Measurements from ENCODE around the gene ZCCHC14. TPM values are rescaled to one million over a fixed set of nuclear protein-coding genes. Genes with fewer than 3 reads are reported as not detected.

ZCCHC14 gene
- total and polyA plus RNA-seq, 10 of the 15 experiments (the other 5 are each of a cell fraction or from before 2014, with no cell fraction given), result 0.02 to 0.26 (median 0.05) TPM; not detected in 3

- Histone ChIP-seq H3K4me1 (ENCODE audit: control insufficient read depth, insufficient read depth, low read length) (peaks cover 11% of the 10 kb centered on the region), H3K79me2 (ENCODE audit: control insufficient read depth, insufficient read depth, low read length) (no peaks in the 10 kb centered on the region), H3K9ac (ENCODE audit: control insufficient read depth, insufficient read depth, low read length) (no peak overlapping the region; the same call in 1 of the 2 replicates), H4K20me1 (ENCODE audit: control insufficient read depth, insufficient read depth) (no peaks in the 10 kb centered on the region; the same call in none of the 2 replicates), H3K4me2 (ENCODE audit: control insufficient read depth, insufficient read depth) (peak overlapping the region; percentile 88), H3K9me3 (replicated peaks; ENCODE audit: control insufficient read depth, insufficient read depth, low read length) (no peaks in the 10 kb centered on the region; the same call in 2 of the 3 replicates), H2AFZ (ENCODE audit: control insufficient read depth, low read depth, low read length) (no peak overlapping the region), H3K4me3 (no peak overlapping the region), H3K27ac (ENCODE audit: control insufficient read depth, insufficient read depth) (no peak overlapping the region), H3K36me3 (ENCODE audit: control insufficient read depth in 2 of 2, insufficient read depth in 2 of 2, low read length in 1 of 2) (0 out of 4 replicates have a peak, but pooled peaks cover 0 to 2% of the 10 kb centered on the region in 2 experiments), H3K27me3 (replicated peaks in 1 of 2; ENCODE audit: control insufficient read depth in 2 of 2, insufficient read depth in 2 of 2, low read length in 1 of 2) (peaks cover 0 to 3% of the 10 kb centered on the region in 2 experiments; a peak in 2 of 4 replicates)
- ChIA-PET CTCF (interaction anchor here (1.0 to 1.4 kb wide), 2 partner anchors 12 to 13 kb away, joined by 3 to 4 read pairs; no protein-coding TSS in a partner anchor), SMC1A (ENCODE audit: uncharacterized antibody, unreplicated experiment) (interaction anchor here (0.8 to 1.5 kb wide), 3 partner anchors 13 to 125 kb away, joined by 3 to 4 read pairs (median 4); no protein-coding TSS in a partner anchor), RAD21 (ENCODE audit: unreplicated experiment) (interaction anchor here (0.9 to 1.3 kb wide), 2 partner anchors 9 to 13 kb away, joined by 4 to 5 read pairs; no protein-coding TSS in a partner anchor), POLR2A (interaction anchor here (0.9 kb wide), 1 partner anchor 11 kb away, joined by 3 read pairs; no protein-coding TSS in a partner anchor)
- FAIRE-seq (peak; percentile 88), DNase-seq (ENCODE audit: low read depth, low spot score) (peak; percentile 84), ATAC-seq (peak; percentile 95)
- BruUV-seq (replicated peaks), result no TSS peak
- 3% methylated on average over 26 of the region's 26 CpGs for WGBS (ENCODE audit: insufficient coverage, insufficient replicate concordance, low lambda C conversion rate, missing lambda C conversion rate)
- intact Hi-C loops (cut with micrococcal nuclease; ENCODE audit: unreplicated experiment) (no loop called here), in situ Hi-C loops (cut with MboI) (no loop called here)
- TF ChIP-seq, protein P1, sequence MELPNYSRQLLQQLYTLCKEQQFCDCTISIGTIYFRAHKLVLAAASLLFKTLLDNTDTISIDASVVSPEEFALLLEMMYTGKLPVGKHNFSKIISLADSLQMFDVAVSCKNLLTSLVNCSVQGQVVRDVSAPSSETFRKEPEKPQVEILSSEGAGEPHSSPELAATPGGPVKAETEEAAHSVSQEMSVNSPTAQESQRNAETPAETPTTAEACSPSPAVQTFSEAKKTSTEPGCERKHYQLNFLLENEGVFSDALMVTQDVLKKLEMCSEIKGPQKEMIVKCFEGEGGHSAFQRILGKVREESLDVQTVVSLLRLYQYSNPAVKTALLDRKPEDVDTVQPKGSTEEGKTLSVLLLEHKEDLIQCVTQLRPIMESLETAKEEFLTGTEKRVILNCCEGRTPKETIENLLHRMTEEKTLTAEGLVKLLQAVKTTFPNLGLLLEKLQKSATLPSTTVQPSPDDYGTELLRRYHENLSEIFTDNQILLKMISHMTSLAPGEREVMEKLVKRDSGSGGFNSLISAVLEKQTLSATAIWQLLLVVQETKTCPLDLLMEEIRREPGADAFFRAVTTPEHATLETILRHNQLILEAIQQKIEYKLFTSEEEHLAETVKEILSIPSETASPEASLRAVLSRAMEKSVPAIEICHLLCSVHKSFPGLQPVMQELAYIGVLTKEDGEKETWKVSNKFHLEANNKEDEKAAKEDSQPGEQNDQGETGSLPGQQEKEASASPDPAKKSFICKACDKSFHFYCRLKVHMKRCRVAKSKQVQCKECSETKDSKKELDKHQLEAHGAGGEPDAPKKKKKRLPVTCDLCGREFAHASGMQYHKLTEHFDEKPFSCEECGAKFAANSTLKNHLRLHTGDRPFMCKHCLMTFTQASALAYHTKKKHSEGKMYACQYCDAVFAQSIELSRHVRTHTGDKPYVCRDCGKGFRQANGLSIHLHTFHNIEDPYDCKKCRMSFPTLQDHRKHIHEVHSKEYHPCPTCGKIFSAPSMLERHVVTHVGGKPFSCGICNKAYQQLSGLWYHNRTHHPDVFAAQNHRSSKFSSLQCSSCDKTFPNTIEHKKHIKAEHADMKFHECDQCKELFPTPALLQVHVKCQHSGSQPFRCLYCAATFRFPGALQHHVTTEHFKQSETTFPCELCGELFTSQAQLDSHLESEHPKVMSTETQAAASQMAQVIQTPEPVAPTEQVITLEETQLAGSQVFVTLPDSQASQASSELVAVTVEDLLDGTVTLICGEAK (IDR thresholded peaks at IDR 0.05; ENCODE audit: borderline replicate concordance), result no peak
- 0 out of 2 replicates have a peak, but pooled peaks have one; percentile 33 for TF ChIP-seq CREM (IDR thresholded peaks at IDR 0.05; ENCODE audit: low read depth)
- no peak for TF ChIP-seq HDAC2 (IDR thresholded peaks at IDR 0.05)
- TF ChIP-seq MYB (IDR thresholded peaks at IDR 0.05; ENCODE audit: borderline replicate concordance, low read depth, low read length), result no peak
- peak; percentile 22; the same call in 1 of the 2 replicates for TF ChIP-seq BMI1 (IDR thresholded peaks at IDR 0.05; ENCODE audit: borderline replicate concordance)
- TF ChIP-seq MEF2B (IDR thresholded peaks at IDR 0.05; ENCODE audit: partially characterized antibody, poor library complexity, severe bottlenecking), result peak; percentile 27
- TF ChIP-seq, protein P2, sequence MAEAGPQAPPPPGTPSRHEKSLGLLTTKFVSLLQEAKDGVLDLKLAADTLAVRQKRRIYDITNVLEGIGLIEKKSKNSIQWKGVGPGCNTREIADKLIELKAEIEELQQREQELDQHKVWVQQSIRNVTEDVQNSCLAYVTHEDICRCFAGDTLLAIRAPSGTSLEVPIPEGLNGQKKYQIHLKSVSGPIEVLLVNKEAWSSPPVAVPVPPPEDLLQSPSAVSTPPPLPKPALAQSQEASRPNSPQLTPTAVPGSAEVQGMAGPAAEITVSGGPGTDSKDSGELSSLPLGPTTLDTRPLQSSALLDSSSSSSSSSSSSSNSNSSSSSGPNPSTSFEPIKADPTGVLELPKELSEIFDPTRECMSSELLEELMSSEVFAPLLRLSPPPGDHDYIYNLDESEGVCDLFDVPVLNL (IDR thresholded peaks at IDR 0.05; ENCODE audit: low read depth, low read length), result no peak
- TF ChIP-seq SPI1 (IDR thresholded peaks at IDR 0.05; ENCODE audit: borderline replicate concordance, insufficient read depth, low read depth, low read length), result peak; percentile 89
- TF ChIP-seq GABPA (IDR thresholded peaks at IDR 0.05; ENCODE audit: low read depth), result 0 out of 2 replicates have a peak, but pooled peaks have one; percentile 16
- TF ChIP-seq MYC (IDR thresholded peaks at IDR 0.05; ENCODE audit: insufficient read depth, insufficient read length, insufficient replicate concordance, low read length, severe bottlenecking), result peak; percentile 20
- TF ChIP-seq, protein P3, sequence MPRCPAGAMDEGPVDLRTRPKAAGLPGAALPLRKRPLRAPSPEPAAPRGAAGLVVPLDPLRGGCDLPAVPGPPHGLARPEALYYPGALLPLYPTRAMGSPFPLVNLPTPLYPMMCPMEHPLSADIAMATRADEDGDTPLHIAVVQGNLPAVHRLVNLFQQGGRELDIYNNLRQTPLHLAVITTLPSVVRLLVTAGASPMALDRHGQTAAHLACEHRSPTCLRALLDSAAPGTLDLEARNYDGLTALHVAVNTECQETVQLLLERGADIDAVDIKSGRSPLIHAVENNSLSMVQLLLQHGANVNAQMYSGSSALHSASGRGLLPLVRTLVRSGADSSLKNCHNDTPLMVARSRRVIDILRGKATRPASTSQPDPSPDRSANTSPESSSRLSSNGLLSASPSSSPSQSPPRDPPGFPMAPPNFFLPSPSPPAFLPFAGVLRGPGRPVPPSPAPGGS (IDR thresholded peaks at IDR 0.05; ENCODE audit: borderline replicate concordance, insufficient read depth, low read depth, low read length, poor library complexity, severe bottlenecking), result peak; percentile 13
Measured at GRCh38 chr16:87407511-87408112, 85.2 kb downstream of the ZCCHC14 start.
